A673 (cell line): ENCODE data around the gene CLCN4. TPM values are rescaled to one million over a fixed set of nuclear protein-coding genes. Genes with fewer than 3 reads are reported as not detected.

Source experiments
- BruUV-seq: library from RNA; stranded (reverse); fragments of 400-500 nt; replicated peaks from 2 replicates; lab custom pipeline; 2021; lab: Mats Ljungman, UMichigan
- CTCF ChIA-PET: fragments of 300-600 bp; sonication (Branson Sonifier 250); formaldehyde crosslinking; loops from one replicate; lab custom pipeline; 2022; ENCODE audit warnings: antibody characterized with exemption; lab: Charles Lee
- POLR2A ChIA-PET: fragments of 300-600 bp; sonication (Branson Sonifier 250); formaldehyde crosslinking; loops from one replicate; lab custom pipeline; 2022; ENCODE audit warnings: antibody characterized with exemption; ENCODE audit not compliant: low non-redundant PET; lab: Charles Lee
- DNase-seq: peaks from one replicate; pipeline ENCODE4 v3.0.0-alpha.2; 2015; ENCODE audit warnings: low spot score
- H3K27ac ChIP-seq: fragments of 200-600 bp; sonication (generic); 2 replicates; pipeline ENCODE4 v1.5.1; 2016; ENCODE audit warnings: mixed run types, low read depth, mild to moderate bottlenecking, mixed read lengths, antibody characterized with exemption, low read length; ENCODE audit not compliant: poor library complexity, severe bottlenecking
- H3K27me3 ChIP-seq: fragments of 200-600 bp; sonication (generic); replicated peaks from 2 replicates; pipeline ENCODE4 v1.6.1; 2017; ENCODE audit warnings: mixed run types, low read depth, mild to moderate bottlenecking, mixed read lengths, antibody characterized with exemption, low read length; ENCODE audit not compliant: insufficient read depth, poor library complexity
- H3K36me3 ChIP-seq: fragments of 200-600 bp; sonication (generic); 2 replicates; pipeline ENCODE4 v1.6.1; 2016; ENCODE audit warnings: mixed run types, mild to moderate bottlenecking, mixed read lengths, antibody characterized with exemption, low read length; ENCODE audit not compliant: insufficient read depth, poor library complexity, severe bottlenecking
- H3K4me1 ChIP-seq: fragments of 200-600 bp; sonication (generic); 2 replicates; pipeline ENCODE4 v1.6.1; 2017; ENCODE audit warnings: mixed run types, mild to moderate bottlenecking, mixed read lengths, antibody characterized with exemption, low read length; ENCODE audit not compliant: insufficient read depth, poor library complexity, severe bottlenecking
- H3K4me3 ChIP-seq: fragments of 200-600 bp; sonication (generic); 2 replicates; pipeline ENCODE4 v1.5.1; 2016; ENCODE audit warnings: low read depth, mixed run types, mild to moderate bottlenecking, mixed read lengths, low read length; ENCODE audit not compliant: poor library complexity, severe bottlenecking
- H3K9me3 ChIP-seq: fragments of 200-600 bp; sonication (generic); 2 replicates; pipeline ENCODE4 v1.6.1; 2016; ENCODE audit warnings: mixed run types, low read depth, mild to moderate bottlenecking, mixed read lengths, antibody characterized with exemption, low read length; ENCODE audit not compliant: poor library complexity, severe bottlenecking
- CTCF ChIP-seq: fragments of 300-800, 200-600 bp; sonication (generic); conservative IDR thresholded peaks from 2 replicates; pipeline ENCODE4 v1.5.1; 2017; ENCODE audit warnings: low read depth, mild to moderate bottlenecking, antibody characterized with exemption, low read length, moderate library complexity, mixed read lengths
- EZH2 ChIP-seq: fragments of 200-600 bp; sonication (generic); IDR thresholded peaks from 2 replicates; pipeline ENCODE4 v1.6.1; 2017; ENCODE audit warnings: borderline replicate concordance, low read depth, mild to moderate bottlenecking, mixed read lengths, antibody characterized with exemption, low read length; ENCODE audit not compliant: poor library complexity, severe bottlenecking
- intact Hi-C: fragments of 100-400 bp; cut with micrococcal nuclease; formaldehyde crosslinking; loops from one replicate; pipeline ENCODE4 v1.10.0; 2022; ENCODE audit not compliant: unreplicated experiment
- total RNA-seq: library from RNA; stranded (reverse); gene quantifications from 2 replicates; pipeline ENCODE4 v1.2.3, GENCODE V29; 2021

Gene CLCN4
- total RNA-seq, 1 experiment from 2014 or later: 1.7 TPM

GRCh38 chrX:10135561-10136399 lies 21.0 kb upstream of the CLCN4 start:
- H3K27ac ChIP-seq: no peak overlapping the region
- intact Hi-C loops: no loop called here
- no peaks in the 10 kb centered on the region for H3K27me3 ChIP-seq
- H3K36me3 ChIP-seq: peaks cover 6% of the 10 kb centered on the region
- no peak for DNase-seq
- no peaks in the 10 kb centered on the region for H3K9me3 ChIP-seq
- ChIA-PET CTCF (no interaction called here), POLR2A (no interaction called here)
- no TSS peak for BruUV-seq
- TF ChIP-seq CTCF (no peak), EZH2 (no peak)
- H3K4me3 ChIP-seq: no peak overlapping the region
- H3K4me1 ChIP-seq: no peaks in the 10 kb centered on the region

- no peaks in the 10 kb centered on the region for H3K4me1 ChIP-seq
- ChIA-PET POLR2A (no interaction called here), CTCF (no interaction called here)
- no peaks in the 10 kb centered on the region for H3K27me3 ChIP-seq
- H3K36me3 ChIP-seq: peaks cover 6% of the 10 kb centered on the region
- no peak overlapping the region for H3K4me3 ChIP-seq
- intact Hi-C loops: no loop called here
- H3K9me3 ChIP-seq: no peaks in the 10 kb centered on the region
- BruUV-seq: no TSS peak
- no peak for DNase-seq
- TF ChIP-seq EZH2 (no peak), CTCF (no peak)
- no peak overlapping the region for H3K27ac ChIP-seq
Observed at GRCh38 chrX:10138726-10139125, 18.0 kb upstream of the CLCN4 start.

- intact Hi-C loops: no loop called here
- H3K27ac ChIP-seq: no peak overlapping the region
- no peak for DNase-seq
- ChIA-PET CTCF (no interaction called here), POLR2A (no interaction called here)
- no peaks in the 10 kb centered on the region for H3K9me3 ChIP-seq
- no TSS peak for BruUV-seq
- H3K36me3 ChIP-seq: peaks cover 6% of the 10 kb centered on the region
- H3K4me3 ChIP-seq: no peak overlapping the region
- TF ChIP-seq CTCF (no peak), EZH2 (no peak)
- H3K27me3 ChIP-seq: no peaks in the 10 kb centered on the region
- H3K4me1 ChIP-seq: no peaks in the 10 kb centered on the region
Observed at GRCh38 chrX:10140264-10140663, 16.5 kb upstream of the CLCN4 start.
